HT-29 (cell line): Measurements from ENCODE around the gene SKAP2. TPM values are rescaled to one million over a fixed set of nuclear protein-coding genes. Genes with fewer than 3 reads are reported as not detected.
"Not testable (repeated sequence)": the region's sequence is repeated elsewhere in the genome, so short reads cannot be mapped to it uniquely, and the experiment has no call there.

Experiments
- DNase-seq: peaks from one replicate; pipeline ENCODE4 v3.0.0-alpha.2; 2015; ENCODE audit warnings: low spot score
- total RNA-seq: library from RNA; depleted of rRNA; stranded (reverse); fragments of >200 nt; shearing (Covaris generic); gene quantifications from 2 replicates; pipeline ENCODE4 v1.2.3, GENCODE V29; 2014

SKAP2 gene
- total RNA-seq, 1 experiment from 2014 or later, result 12.3 TPM

DNA sequence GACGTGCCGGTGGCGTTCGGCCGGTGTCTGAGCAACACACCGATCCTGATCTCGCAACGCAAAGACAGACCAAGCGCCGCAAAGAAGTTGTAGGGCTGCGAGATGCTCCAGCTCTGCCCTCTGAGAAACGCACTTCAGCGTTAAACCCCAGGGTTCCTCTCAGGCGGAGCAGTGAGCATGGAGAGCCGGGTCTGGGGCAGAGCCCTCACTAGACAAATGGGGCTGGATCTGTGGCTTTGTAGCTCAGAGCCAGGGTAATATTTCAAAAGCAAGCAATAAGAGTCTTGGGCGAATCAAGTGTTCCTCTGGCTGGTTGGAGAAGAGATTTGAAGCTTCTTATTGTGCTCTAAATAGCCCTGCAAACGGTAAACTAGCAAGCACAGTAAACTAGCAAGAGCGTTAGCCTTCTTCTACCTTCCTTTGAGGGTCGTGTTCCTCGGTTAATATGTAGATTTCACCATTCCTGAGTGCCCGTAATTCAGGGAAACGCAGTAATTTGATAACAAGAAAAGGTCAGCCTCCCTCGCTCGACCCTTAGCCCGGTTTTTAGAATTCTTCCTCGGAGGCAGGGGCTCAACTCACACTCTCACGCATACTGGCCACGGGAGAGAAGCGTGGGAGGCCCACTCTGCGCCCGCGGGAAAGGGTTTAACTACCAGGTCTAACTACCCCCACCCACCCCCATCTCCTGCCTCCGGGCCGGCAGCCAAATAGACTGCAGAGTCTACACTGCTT is 6.7 kb downstream of the SKAP2 start:
- peak; percentile 51 for DNase-seq

- DNase-seq, result no peak
Observed at GRCh38 chr7:26857170-26857505, 7.3 kb downstream of the SKAP2 start.

- DNase-seq, result peak; percentile 54
Observed at GRCh38 chr7:26856176-26856985, 8.0 kb downstream of the SKAP2 start.

GRCh38 chr7:26854876-26855855 is 9.2 kb downstream of the SKAP2 start:
- peak; percentile 47 for DNase-seq

- peak; percentile 87 for DNase-seq
Observed at GRCh38 chr7:26853788-26854393, 10.5 kb downstream of the SKAP2 start.

GRCh38 chr7:26850193-26850651 is 14.2 kb downstream of the SKAP2 start:
- no peak for DNase-seq

GRCh38 chr7:26843705-26844104 is 20.7 kb downstream of the SKAP2 start:
- DNase-seq, result peak; percentile 50

DNA sequence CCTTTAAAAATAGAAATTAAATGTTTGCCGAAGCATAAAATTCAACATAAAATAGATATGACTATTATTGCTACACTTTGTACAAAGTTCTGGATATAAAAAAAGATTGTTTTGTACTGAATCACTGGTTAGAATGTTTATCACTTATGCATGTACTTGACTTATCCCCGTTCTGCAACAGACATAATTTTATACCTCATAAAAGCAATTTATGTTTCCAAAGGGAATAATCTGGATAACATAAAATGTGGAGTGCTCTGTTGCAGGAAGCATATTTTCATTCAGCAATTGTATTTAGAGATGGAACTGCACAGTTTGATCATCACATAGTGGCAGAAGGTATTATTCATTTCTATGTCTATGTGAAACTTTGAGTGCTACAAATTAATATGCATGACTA is 21.5 kb downstream of the SKAP2 start:
- DNase-seq, result no peak

- DNase-seq, result no peak
Observed at GRCh38 chr7:26841003-26841739, 23.2 kb downstream of the SKAP2 start.

DNA sequence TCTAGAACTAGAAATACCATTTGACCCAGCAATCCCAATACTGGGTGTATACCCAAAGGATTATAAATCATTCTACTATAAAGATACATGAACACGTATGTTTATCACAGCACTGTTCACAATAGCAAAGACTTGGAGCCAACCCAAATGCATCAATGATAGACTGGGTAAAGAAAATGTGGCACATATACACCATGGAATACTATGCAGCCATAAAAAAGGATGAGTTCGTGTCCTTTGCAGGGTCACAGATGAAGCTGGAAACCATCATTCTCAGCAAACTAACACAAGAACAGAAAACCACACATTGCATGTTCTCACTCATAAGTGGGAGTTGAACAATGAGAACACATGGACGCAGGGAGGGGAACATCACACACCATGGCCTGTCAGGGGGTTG is 27.6 kb downstream of the SKAP2 start:
- DNase-seq, result not testable (repeated sequence)

DNA sequence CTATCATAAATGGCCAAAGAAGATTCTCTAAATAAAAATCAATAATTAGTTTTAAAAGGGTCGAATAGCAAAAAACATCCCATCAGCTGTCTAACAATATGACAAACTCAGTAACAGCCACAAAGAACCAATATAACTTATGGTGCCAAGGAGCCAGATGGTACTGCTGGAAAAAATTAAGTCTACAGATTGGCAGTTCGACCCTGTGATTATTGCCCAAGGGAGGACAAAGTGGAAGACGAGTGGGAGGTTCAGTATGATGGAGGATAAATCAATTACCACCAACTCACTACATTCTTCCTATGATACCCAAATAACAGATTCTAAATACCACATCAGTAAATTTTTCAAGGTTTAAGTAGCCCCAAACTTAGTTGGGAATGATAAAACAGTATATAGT is 49.0 kb downstream of the SKAP2 start:
- DNase-seq, result no peak

DNA sequence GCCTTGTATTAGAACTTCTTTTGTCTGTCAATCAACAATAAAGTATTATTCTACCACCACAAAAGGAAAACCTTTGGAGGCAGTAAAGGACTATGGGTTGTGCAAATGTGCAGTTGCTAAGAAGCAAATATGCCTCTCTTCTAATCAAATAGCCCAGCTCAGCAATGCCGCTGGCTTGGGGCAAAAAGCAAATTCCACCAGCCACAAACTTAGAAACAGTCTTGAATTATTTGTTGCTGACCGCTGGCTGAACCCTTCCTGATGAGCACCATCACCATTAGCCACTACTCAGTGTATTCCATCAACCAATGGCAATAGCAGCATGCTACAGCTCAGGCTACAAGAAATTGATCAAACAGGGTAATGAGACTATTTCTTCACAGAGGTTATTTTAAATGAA is 51.0 kb downstream of the SKAP2 start:
- no peak for DNase-seq

GRCh38 chr7:26794541-26794940 is 69.8 kb downstream of the SKAP2 start:
- DNase-seq, result no peak

DNA sequence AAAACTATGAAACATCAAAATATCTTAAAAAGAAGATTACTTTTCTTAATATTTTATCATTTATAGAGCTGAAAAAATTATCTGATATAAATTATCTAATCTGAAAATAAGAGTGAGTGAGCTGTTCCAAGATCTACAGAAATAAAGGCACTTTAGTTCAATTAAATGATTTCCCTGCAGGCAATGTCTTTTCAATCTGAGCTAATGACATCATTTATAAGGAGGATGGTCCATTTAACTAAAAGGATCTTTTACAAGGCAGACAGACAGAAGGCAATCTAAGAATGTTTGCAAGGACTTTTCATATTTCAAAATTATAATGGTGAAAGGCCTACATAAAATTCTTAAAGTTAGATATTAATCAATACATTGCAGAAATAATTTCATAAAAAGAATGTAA is 71.8 kb downstream of the SKAP2 start:
- no peak for DNase-seq

GRCh38 chr7:26792006-26792405 is 72.4 kb downstream of the SKAP2 start:
- no peak for DNase-seq

DNA sequence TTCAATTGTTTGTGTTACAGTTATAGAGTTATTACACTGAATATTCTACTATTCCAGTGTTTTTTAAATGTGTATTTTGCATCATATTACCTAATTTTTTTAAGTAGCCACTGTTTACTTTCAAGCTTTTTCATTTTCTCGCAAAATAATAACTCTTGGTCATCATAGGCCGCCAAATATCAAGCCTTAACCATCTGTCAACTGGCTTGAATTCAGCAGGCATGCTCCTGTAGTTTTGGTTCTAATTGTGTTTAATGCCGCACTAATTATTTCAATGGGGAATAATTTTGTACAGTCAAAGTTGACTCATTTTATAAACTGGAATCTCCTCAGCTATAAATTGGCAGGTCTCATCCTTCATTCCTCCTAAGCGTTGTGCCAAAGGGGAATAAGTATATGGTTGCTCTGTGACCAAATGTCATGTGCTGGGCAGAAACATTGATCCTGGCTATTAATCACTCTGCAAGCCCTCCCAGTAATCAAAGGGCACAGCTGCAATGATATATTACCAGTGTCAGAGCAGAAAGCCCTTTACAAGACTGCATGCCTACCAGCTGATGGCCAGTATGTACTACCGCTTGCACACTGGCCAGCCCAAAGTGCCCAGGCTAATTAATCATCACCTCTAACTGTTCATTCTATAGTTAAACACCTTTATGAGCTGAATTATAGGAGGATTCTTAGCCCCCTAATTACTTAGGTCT is 74.8 kb downstream of the SKAP2 start:
- DNase-seq, result no peak

- DNase-seq, result no peak
Observed at GRCh38 chr7:26787701-26788100, 76.7 kb downstream of the SKAP2 start.

DNA sequence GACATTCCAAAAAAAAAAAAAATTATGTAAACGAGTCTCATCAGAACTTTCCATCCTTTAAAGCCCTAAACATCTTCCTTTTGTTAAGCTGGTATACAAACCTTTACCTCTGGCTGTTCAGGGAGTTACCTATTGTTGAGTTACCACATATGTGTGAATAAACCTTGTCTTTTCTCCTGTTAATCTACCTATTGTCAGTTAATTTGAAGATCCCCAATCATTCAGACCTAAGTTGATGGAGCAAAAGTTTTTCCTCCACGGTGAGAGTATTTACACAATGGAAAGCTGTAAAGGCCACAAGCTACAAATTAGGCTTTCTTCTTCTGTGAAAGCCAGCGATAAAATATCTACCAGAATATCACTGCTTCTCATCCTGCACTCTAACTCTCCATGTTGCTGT is 80.3 kb downstream of the SKAP2 start:
- DNase-seq, result no peak

- DNase-seq, result peak; percentile 23
Observed at GRCh38 chr7:26782501-26782900, 81.9 kb downstream of the SKAP2 start.

- no peak for DNase-seq
Observed at GRCh38 chr7:26779978-26780595, 84.3 kb downstream of the SKAP2 start.
